A172 (cell line): ENCODE results near the gene SPDYE2B. TPM values are rescaled to one million over a fixed set of nuclear protein-coding genes. Genes with fewer than 3 reads are reported as not detected.

Experiments used
- total RNA-seq: library from RNA; depleted of rRNA; stranded (reverse); fragments of >200 nt; shearing (Covaris generic); gene quantifications from 2 replicates; pipeline ENCODE4 v1.2.3, GENCODE V29; 2014; rRNA removed

Gene SPDYE2B
- total RNA-seq, 1 experiment from 2014 or later: not detected

Other genes starting within 250 kb of the SPDYE2B start
- 67.6 and 77.9 TPM in 2 replicates for gene ORAI2, start 216.7 kb upstream of the SPDYE2B start, total RNA-seq
- gene ALKBH4, start 185.5 kb upstream of the SPDYE2B start, total RNA-seq: 15.3 and 20.8 TPM in 2 replicates
- 43.6 and 52.0 TPM in 2 replicates for gene LRWD1, start 185.3 kb upstream of the SPDYE2B start, total RNA-seq
- 45.6 and 52.1 TPM in 2 replicates for gene POLR2J, start 171.4 kb upstream of the SPDYE2B start, total RNA-seq
- gene RASA4B, start 132.5 kb upstream of the SPDYE2B start, total RNA-seq: 0.07 and 3.9 TPM in 2 replicates
- 0.12 and 1.00 TPM in 2 replicates for gene UPK3BL2, start 106.6 kb upstream of the SPDYE2B start, total RNA-seq
- gene SPDYE2, start 99.1 kb upstream of the SPDYE2B start, total RNA-seq: 0.10 TPM in 1 of 2 replicates, not detected in the other
- 8.6 and 14.1 TPM in 2 replicates for gene POLR2J3, start 77.7 kb upstream of the SPDYE2B start, total RNA-seq
- gene RASA4, start 33.6 kb upstream of the SPDYE2B start, total RNA-seq: 10.8 and 15.8 TPM in 2 replicates
- gene UPK3BL1, start 7.5 kb upstream of the SPDYE2B start, total RNA-seq: 12.8 and 13.9 TPM in 2 replicates
- gene POLR2J2, start 21.3 kb downstream of the SPDYE2B start, total RNA-seq: 2.4 and 2.8 TPM in 2 replicates
- gene FAM185A, start 98.7 kb downstream of the SPDYE2B start, total RNA-seq: 12.1 and 12.5 TPM in 2 replicates